Stimulated activated CD4-positive, alpha-beta T cell treated with anti-CD3 and anti-CD28 coated beads, Interleukin-4, amount 100 ng/mL, for 24 hours (primary cell): ENCODE data around the gene ERICH6.

Experiments used
- DNase-seq: peaks from one replicate; pipeline ENCODE4 v3.0.0-alpha.2; 2020

Gene ERICH6

GRCh38 chr3:150736903-150737832 is 33.4 kb upstream of the ERICH6 start:
- peak; percentile 20 for DNase-seq

GRCh38 chr3:150736316-150736719 is 32.6 kb upstream of the ERICH6 start:
- DNase-seq, result no peak

GRCh38 chr3:150734795-150735119 is 31.0 kb upstream of the ERICH6 start:
- no peak for DNase-seq

DNA sequence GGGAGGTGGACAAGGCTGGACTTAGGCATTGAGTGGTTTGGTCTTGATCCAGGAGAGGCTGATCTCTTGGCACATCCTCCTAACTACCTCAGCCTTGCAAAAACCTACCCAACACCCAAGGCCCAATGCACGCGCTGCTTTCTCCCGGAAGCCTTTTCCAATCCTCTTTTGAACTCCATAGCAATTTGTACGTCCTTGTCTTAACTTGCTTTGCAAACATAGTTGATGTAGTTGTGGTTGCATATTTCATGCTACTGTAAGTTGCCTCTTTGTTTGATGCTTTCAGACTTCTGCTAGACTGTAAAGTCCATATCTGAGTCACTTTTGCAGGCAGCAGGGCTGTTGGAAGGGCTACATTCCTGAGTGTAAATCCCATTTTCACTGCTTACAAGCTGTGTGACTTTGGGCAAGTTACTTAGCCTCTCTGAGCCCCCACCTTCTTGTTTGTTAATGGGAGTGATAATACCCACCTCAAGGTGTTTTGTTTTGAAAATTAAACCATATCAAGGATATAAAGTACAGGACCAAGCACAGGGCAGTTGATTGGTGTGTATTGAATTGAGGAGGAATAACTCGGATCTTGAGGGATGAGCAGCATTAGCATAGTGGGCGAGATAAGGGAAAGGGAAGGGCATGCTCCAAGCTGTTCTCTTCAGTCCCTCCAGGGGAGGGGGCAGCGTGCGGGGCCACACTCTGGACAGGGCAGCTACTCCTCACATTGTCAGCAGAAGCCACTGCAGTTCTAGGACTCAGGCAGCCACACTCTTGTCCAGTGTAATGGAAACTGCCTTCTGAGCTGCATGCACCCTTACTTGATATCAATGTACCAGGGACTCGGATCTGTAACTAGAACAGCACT is 30.4 kb upstream of the ERICH6 start:
- DNase-seq, result no peak

GRCh38 chr3:150733373-150733935 is 29.7 kb upstream of the ERICH6 start:
- no peak for DNase-seq

DNA sequence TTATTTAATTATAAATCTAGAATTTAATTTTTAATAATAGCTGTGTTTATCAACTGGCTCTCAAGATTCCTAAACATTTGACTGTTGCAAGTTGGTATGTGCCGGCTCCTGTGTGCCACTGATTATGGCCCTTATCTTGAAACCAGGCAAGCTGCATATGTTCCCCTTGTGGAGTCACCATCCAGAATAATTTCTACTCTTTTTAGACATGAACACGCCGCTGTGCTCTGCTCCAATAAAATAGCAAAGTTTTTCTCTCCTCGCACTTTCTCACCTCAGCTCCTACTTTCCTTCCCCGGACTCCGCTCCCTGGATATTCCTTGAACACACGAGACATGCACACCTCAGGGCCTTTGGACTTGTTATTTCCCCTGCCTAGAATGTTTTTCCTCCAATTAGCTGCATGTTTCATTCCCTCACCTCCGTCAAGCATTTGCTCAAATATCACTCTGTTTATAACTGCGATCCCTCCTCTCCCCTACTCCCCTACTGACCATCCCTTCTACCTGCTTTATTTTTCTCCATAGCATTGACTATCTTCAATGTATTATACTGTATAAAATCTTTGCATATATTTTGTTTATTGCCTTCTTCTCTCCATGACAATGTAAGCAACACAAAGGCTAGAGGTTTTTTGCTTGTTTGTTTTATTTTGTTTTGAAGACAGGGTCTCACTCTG is 26.1 kb upstream of the ERICH6 start:
- no peak for DNase-seq

DNA sequence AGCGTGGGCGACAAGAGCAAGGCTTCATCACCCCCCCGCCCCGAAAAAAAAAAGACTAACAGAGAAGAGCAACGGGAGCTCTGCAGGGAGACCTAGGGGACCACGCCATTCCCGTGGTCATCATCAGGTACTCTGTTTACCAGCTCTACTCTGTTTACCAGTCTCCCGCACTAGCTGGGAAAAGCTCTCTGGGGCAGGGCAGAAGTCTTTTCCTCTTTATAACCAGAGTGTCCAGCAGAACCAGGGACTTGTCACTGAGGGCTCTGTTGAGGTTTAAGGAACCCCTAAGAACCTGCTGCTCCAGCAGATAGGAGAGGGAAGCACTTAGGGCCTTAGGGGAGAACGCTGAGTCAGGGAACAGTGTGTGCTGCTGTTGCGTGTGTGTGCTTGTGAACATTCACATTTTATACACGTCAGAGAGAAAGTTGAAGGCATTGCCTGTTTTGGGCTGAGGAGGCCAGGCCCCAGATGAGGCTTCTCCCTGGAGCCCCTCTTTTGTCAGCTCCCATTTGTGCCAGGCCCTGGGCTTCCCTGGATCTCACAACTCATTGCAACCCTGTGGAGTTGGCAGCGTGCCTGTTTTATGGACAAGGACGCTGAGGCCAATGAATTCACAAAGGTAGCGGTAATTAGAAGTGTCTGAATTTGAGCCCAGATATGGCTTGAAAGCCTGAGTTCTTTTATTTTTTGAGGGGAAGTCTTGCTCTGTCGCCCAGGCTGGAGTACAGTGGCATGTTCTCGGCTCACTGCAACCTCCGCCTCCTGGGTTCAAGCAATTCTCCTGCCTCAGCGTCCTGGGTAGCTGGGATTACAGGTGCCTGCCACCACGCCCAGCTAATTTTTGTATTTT is 24.2 kb upstream of the ERICH6 start:
- DNase-seq, result no peak

DNA sequence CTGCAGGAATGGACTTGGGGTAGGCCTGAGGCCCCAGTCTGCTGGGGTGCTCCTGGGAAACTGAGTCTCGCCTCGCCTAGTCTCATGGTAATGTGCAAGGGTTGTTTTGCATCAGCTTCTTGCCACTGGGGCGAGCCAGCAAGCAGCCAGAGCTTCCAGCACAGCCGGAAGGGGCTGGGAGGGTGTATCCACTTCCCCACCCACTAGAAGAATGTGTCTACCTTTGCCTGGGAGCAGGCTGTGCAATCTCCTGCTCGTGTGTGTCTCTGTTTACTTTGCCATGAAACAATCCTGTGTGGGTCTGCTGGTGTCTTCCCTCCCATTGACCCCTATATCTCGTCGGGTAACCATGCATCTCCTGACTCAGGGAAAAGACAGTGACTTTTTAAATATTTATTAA is 21.8 kb upstream of the ERICH6 start:
- DNase-seq, result no peak

DNA sequence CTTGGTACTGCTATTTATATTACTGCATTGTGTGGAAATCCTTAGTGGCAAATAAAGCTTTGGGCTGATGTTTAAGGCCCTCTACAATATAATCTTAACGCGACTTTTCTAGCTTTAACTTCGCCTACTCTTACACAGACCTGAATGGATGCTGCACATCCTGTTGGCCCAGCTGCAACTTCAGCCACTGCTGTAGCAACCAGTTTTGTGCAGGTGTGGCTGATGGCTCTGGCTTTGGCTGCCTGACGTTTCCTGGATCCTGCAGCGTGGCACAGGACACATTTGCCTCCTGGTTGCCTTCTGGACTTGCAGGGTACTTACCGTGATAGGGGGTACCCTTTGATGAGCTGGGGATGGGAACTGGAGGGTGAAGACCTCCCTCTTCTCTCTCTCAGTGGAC is 20.2 kb upstream of the ERICH6 start:
- no peak for DNase-seq

DNA sequence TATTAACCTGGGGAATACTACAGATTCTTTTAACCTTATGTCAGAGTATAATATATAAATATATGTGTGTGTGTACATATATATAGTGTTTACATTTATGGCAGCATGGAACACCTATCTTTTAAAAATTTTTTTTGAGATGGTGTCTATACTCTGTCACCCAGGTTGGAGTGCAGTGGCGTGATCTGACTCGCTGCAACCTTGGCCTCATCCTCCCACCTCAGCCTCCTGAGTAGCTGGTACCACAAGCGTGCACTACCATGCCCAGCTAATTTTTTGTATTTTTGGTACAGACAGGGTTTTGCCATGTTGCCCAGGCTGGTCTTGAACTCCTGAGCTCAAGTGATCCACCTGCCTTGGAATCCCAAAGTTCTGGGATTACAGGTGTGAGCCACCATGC is 18.5 kb upstream of the ERICH6 start:
- no peak for DNase-seq

DNA sequence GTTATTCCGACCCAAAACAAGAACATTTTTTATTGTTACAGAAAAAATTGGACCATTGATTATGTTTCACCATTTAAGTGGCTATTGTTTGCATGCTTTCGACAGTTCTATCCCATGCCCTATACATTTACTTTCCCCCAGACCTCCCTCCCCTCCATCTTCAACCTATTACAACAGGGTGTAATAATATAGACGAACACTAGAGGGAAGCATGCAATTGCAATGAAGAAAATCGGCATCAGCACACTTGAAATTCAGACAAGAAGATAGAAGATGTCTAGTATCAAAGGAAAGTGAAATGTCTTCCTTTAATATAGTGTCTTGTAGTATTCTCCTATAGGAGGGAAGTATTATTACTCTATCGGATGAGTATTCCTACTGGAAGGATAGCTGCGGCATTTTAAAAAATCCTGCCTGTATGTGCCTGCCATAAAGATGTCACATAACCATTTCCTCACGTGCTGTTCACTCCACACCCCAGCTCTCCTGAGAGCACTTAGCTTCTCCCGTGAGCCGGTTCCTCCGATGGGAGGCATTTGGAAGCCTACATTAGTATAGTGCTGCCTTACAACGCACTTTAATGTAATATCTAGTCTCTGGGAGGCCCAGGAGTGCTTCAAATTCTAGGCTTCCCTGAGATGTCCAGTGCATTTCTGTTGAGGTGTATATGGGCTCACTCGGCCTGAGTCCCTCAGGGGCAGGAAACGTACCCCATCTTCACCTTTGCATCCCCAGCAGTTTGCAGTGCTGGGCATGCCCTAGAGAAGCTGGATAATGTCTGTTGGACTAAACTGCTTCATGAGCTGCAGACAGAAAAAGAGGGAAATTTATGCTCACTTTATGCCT is 17.8 kb upstream of the ERICH6 start:
- DNase-seq, result no peak

DNA sequence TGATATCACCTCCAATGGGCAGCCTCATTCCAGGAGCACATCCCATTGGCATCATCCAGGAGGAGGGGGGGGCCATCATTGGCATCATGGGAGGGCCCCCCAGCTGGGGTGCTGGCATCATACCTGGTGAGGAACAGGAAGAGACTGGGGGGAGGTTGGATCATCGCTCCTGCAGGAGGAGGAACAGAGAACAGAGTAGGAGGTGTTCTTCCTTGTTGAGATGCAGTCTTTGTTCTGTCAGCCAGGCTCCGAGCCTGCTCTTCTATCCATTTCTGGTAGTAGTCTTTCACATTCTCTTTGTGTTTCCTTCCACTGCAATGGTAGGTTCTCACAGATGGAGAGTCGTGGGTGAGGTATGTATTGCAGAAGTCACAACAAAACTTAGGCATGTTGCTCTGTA is 16.7 kb upstream of the ERICH6 start:
- no peak for DNase-seq

DNA sequence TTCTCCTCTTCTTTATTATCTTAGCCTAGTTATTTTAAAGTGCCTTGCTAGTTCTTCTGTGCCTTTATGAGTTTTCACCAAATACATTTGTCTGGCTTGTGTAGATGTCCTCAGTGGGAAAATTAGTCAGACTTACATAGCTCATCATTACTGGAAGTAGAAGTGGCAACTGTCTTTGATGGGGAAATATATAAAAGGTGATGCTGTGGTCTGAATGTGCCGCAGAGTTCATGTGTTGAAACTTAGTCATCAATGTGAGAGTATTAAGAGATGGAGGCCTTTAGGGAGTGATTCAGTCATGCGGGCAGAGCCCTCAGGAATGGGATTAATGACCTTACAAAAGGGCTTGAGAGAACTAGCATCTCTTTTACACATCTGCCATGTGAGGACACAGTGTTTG is 6.4 kb upstream of the ERICH6 start:
- no peak for DNase-seq

- DNase-seq, result no peak
These were observed 393 bp downstream of the ERICH6 start for GRCh38 chr3:150703299-150703755.

DNA sequence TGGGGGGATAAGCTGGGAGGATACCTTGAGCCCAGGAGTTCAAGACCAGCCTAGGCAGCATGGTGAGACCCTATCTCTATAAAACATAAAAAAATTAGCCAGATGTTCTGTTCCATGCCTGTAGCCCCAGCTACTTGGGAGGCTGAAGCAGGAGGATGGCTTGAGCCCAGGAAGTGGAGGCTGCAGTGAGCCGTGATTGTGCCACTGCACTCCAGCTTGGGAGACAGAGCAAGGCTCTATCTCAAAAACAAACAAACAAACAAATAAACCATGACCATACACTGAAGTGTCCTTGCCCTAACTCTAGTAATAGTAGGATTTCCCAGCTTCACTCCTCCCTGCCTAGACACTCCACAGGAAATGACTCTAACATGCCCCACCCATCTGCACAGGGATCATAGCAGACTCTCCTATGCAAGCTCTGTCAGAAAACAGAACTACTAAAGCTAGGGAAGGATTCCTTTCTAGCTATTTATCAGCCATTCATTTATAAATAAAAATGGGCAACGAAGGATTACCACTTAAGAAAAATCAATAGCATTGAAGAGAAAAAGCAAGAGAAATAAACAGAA is 4.6 kb downstream of the ERICH6 start:
- DNase-seq, result no peak

GRCh38 chr3:150697646-150698045 is 6.1 kb downstream of the ERICH6 start:
- no peak for DNase-seq

DNA sequence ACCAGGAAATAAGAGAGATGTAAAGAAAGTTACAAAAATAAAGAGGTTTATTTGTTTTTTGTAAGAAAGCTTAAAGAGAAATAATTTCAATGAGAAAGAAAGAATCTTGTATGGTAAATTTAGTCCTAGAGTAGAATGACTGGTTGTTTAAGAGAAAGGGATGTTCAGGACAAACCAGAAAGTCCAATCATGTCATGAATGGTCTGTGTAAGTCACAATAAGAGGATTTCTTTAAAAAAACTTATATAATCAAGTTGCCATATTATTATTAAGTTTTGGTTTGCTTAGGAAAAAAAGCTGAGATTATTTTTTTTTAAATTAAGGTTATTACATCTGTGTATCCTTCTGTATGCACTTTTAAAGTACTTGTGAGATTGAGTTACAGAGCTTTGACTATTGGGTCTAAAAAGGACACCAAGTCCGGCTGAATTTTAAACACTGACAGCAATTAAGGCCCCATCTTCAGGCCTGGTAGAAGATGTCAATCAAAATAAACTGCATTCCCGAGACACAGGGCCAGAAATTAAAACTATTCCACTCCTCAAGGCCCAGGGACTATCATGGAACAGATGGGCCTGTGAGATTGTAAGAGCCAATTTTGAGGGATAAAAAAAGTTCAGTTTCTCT is 12.2 kb downstream of the ERICH6 start:
- DNase-seq, result no peak

DNA sequence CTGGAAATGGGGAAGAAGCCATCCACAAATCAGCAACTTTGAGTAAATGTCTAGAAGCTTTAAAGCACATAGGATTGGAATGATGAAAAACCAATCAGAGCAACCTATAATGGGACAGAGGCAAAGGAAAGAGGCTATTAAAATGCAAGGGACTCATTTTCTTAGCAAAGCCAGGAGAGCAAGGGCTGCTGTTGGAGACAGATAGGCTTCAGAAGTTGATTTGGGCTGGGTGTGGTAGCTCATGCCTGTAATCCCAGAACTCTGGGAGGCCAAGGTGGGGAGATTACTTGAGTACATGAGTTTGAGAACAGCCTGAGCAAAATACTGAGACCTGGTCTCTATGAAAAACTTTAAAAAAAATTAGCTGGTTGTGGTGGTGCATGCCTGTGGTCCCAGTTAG is 16.1 kb downstream of the ERICH6 start:
- no peak for DNase-seq

DNA sequence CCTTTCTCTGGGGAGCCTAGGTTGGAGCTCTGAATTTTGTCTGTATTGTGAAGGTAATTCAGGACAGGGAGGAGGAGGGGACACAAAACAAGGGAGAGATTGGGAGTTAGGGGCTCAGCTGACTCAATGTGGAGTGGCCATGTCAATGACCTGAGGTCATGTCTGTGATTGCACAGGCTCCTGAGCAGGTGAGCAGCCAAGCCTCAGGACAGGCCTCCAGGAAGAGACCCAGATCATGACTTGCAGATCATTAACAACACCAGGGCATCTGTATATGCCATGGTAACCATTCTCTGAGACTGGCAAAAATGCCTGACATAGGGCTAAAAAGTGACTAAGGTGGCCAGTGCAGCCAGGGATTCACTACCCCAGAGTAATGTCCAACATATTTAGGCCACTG is 20.9 kb downstream of the ERICH6 start:
- DNase-seq, result no peak

- DNase-seq, result no peak
These were observed 21.4 kb downstream of the ERICH6 start for GRCh38 chr3:150682279-150682678.
